ENCODE data around the gene MST1.

The MST1 gene

DNA sequence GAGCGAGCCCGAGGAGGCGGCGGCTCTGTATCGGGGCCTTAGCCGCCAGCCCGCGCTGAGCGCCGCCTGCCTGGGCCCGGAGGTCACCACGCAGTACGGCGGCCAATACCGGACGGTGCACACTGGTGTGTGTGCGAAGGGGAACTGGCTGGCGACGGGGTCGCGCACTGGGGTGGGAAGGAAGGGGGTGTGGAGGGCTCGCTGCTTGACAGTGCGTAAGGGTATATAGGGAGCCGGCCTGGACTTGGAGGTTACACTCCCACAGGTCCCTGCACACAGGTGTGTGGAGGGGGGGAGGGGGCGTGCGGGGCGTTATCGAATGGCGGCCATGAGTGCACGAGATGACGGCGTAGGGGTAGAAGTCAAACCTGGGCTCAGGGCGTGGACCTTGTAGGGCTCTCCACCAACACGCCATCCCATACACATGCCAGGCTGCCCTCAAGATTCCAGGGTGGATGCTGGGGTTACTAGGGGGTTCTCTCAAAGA lies 14.7 kb downstream of the MST1 start:
- no peak for DNase-seq (ENCODE audit: low read depth)

- DNase-seq (ENCODE audit: low read depth) = peak; percentile 89
Measured at GRCh38 chr3:49673715-49674496, 15.4 kb downstream of the MST1 start, which contains the start of gene APEH. Gene APEH (plus strand): TSS chr3:49674351. CDS start chr3:49674402, 51 bp downstream.

DNA sequence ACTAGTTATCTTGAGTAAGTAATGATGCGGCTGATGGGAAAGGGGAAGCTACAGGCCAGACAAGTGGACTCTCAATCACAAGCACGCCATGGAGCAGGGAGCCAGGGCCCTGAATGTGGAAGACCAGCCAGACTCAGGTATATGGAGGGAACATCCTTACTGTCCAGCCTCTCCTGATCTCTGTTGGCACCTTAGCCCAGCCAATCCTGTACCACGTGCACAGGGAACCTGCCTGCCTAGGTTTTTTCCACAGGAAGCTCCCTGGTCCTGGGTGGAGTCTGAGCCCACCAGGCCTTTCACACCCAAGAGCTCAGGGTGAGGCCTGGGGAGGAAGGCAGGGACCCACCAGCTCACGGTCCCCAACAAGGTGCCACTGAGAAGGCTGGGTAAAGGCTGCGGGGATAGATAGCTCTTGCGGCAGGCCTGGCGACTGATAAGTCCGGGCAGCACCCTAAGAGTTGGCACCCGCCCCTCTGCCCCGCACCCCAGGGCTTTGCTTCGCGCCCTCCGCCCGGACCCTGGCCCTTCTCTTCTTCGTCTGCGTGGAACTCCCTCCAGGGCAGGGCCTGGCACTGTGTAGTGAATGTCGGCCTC lies 16.1 kb downstream of the MST1 start:
- DNase-seq (ENCODE audit: low read depth) = no peak

GRCh38 chr3:49671291-49672288 lies 17.7 kb downstream of the MST1 start:
- no peak for DNase-seq (ENCODE audit: low read depth)

DNA sequence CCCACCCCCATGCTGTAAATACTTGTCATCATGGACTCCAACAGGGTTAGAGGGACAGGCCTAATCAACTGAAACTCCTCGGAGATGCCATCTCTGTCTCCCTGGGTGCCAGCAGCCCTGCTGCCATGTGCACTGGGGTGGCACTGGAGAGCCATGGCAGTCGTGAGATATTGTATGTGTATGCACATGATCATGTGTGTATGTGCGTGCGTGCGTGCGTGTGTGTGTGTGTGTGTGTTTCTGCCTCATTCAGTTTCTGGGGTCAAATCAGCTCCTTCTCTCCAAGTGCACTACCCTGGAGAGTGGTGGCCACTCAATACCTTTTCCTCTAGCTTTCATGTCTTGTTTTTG lies 18.4 kb downstream of the MST1 start:
- DNase-seq (ENCODE audit: low read depth) = no peak

- no peak for DNase-seq (ENCODE audit: low read depth)
Measured at GRCh38 chr3:49669352-49669751, 19.9 kb downstream of the MST1 start.

DNA sequence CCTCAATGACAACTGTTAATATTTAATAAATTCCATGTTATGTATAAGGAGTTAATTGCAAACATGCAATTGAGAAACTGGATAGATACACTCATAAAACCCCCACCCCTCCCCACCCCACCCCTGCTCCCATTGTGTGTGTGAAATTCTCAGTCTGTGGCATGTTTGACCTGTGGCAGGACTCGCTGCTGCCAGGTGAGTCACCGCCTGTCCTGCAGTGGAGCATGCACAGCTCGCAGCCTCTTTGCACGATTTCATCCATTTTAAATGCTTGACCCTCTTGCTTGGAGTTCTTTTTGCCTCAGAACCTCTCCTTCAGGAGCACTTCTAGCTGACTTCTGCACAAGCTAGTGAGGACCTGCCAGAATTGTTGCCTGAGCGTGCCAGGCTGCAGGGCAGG lies 20.4 kb downstream of the MST1 start:
- no peak for DNase-seq (ENCODE audit: low read depth)

DNA sequence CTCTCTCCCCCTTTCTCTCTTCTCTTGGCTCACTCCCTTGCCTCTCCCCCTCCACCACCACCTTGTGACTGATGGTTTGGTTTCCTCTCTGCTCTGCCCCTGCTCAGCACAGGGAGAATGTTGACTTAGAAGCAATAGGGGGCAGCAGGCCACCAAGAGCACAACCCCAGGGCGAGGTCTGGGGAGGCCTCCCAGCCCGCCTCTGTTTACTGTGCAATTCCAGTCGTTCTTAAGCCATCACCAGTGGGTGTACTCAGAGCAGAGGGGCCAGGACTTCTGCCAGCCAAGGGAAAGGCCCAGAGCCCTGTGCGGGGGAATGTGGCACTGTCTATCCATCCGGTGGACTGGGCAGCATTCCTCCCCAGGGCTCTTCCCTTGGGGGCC lies 20.9 kb downstream of the MST1 start:
- DNase-seq (ENCODE audit: low read depth) = no peak

DNA sequence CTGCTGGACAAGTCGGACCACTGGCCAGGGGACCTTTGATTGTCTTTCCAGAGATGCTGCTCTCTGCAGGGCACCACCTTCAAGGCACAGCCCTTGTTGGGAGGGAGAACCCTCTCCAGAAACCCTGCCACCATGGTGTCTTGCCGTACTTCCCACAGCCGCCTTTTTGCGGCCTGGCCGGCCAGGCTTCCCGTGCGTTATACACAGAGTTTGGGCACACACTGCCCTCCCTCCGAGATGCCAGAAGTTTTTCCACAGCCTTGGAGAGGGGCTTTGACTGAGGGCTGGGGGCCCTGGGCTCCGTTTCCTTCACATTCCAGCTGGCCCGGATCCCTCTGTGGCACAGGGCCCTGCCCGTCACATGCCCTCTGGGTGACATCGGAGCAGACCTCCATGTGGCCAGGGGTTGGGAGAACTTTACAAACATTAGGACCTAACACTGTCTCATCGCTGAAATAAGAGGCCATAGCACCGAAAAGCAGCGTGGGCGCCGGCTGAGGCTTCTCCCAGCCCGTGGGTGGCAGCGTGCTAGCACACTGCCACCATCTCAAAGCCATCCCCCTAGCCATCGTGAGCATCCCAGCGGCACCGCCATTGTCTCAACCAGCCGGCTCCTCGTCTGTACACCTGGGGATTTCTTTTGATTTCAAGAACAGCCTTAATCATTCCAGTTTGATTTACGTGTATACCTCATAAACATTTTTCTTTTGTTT lies 21.4 kb downstream of the MST1 start:
- no peak for DNase-seq (ENCODE audit: low read depth)

DNA sequence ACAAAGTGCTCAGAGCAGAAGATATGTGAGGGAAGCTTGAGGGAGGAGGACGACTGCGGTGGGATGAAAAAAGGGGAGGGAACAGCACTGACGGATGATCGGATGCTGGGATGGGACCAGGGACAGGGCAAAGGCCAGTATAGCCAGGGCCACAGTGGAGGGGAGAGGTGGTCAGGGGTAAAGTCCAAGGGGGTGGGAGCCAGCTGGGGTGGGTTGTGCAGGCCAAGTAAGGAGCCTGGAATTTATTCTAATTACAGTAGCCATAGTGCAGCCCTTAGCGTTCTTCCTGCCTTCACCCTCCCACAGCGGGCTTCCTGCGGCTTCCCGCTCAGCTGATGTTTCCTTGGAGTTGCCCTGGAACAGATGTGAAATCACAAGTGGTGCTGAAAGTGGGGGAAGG lies 22.7 kb downstream of the MST1 start:
- DNase-seq (ENCODE audit: low read depth) = no peak

DNA sequence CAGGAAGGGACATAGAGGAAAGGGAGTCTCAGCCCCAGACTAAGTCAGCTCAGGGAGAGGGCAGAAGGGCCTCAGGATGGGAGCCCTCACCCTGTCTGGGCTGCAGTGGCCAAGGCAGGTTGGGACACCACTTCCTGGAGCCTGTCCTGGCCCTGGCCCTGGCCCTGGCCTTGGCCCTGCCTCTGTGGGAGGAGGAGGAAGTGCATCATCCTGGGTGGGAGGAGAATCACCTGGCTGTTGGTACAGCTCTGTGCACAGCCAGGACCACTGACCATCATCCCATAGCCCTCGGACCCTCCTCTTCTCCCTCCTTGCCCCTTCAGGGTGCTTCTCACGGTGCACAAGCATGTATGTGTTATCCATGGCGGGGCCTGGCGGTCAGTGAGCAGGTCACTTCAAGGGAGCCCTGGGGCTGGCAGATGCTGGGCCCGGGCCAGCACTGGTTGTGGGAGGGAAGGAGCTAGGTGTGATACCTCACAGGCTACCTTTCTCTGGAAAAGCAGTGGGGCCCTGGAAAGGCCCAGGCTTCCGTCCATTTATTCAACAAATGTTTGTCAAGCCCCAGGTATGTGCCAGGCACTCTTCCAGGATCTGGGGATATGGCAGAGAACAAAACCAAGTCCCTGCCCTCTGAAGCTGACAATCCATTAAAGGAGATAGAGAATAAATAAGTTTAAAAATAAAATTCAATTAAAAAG lies 23.3 kb downstream of the MST1 start:
- DNase-seq (ENCODE audit: low read depth) = no peak

DNA sequence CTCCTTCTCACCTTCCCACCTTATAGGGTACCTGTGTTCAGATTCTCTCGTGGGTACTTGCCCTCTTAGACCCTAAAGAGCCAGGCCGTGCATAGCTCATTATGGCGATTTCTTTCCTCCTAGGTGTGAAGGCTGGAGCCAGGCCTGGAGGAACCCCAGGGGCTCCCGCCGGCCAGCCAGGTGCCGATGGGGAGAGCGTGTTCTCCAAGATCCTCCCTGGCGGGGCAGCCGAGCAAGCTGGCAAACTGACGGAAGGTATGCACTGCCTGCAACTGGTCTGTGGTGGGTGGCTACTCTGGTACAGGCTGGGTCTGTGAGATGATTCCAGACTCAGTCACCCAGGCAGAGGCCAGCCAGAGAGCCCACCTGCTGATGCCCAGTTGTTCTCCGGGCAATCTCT lies 25.0 kb downstream of the MST1 start:
- DNase-seq (ENCODE audit: low read depth) = no peak

- DNase-seq (ENCODE audit: low read depth) = no peak
Measured at GRCh38 chr3:49663831-49664230, 25.4 kb downstream of the MST1 start.

DNA sequence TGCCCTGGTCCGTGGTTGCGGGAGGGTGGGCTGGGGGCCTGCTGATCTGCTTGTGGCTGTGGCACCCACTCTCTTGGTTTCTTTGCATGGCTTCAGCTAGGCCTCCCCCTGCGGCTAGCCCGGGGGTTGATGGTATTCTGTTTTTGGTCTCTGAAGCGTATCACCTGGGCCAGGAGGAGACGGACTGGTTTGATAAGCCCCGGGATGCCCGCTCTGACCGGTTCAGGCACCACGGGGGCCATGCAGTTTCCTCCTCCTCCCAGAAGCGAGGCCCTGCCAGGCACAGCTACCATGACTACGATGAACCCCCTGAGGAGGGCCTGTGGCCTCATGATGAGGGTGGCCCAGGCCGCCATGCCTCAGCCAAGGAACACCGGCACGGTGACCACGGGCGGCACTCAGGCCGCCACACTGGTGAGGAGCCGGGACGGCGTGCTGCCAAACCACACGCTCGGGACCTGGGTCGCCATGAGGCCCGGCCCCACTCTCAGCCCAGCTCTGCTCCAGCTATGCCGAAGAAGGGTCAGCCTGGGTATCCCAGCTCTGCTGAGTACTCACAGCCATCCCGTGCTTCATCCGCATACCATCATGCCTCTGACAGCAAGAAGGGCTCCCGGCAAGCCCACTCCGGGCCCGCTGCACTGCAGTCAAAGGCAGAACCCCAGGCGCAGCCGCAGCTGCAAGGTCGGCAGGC lies 26.4 kb downstream of the MST1 start:
- DNase-seq (ENCODE audit: low read depth) = no peak

- no peak for DNase-seq (ENCODE audit: low read depth)
Measured at GRCh38 chr3:49662021-49662420, 27.3 kb downstream of the MST1 start.

DNA sequence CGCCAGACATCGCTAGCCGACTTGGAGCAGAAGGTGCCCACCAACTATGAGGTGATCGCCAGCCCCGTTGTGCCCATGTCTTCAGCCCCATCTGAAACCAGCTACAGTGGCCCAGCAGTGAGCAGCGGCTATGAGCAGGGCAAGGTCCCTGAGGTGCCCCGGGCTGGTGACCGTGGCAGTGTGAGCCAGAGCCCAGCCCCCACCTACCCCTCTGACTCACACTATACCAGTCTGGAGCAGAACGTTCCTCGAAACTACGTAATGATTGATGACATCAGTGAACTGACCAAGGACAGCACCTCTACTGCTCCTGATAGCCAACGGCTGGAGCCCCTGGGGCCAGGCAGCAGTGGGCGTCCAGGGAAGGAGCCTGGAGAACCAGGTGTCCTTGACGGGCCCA lies 28.0 kb downstream of the MST1 start:
- no peak for DNase-seq (ENCODE audit: low read depth)

DNA sequence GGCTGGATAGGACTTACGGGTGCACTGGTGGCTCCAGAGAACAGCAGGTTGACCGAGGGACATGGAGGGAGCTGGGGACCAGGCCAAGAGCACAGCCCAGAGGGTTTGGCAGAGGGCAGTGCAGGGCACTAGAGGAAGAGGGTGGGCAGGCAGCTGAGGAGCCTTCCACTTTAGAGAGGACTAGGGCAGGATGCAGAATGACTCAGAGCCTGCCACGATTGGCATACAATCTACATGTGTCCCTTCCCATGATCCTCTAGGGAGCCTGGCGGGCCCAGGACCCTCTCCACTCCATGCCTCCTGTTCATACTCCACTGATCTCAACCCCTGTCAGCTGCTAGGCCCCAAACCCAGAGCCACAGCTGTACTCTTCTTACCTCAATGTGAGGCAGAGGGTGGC lies 29.5 kb downstream of the MST1 start:
- no peak for DNase-seq (ENCODE audit: low read depth)

DNA sequence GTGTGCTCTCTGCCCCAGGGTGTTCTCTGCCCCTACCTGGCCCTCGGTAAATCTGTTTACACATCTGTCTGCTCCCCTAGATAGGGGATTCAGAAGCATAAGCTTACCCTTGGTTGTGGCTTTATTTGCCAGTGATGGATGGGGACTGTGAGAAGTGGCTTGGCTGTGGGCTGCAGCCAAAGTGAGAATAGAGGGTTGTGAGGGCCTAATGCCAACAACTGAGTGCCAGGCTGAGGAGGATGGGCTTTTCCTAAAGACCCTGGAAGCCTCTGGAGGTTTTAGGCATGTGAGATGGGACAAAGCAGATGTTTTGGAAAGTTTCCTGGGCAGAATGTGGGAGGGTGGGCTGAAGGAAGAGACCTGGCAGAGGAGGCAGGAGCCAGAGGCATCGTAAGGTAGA lies 30.6 kb downstream of the MST1 start:
- no peak for DNase-seq (ENCODE audit: low read depth)

- no peak for DNase-seq (ENCODE audit: low read depth)
Measured at GRCh38 chr3:49657208-49657915, 31.9 kb downstream of the MST1 start.

GRCh38 chr3:49656541-49657112 lies 32.6 kb downstream of the MST1 start:
- no peak for DNase-seq (ENCODE audit: low read depth)

Data from GM04503 (cell line).